Activated T-helper 1 cell treated with anti-CD3 and anti-CD28 coated beads, Interleukin-2, amount 50 U/mL, for 16 hours (primary cell): ENCODE data around the gene LIFR.

Experiments
- DNase-seq, 2 donors: peaks; one replicate each; pipeline ENCODE4 v3.0.0-alpha.2; 2020; ENCODE audit warnings: low read depth in 1 of 2, low spot score in 1 of 2

Gene LIFR

DNA sequence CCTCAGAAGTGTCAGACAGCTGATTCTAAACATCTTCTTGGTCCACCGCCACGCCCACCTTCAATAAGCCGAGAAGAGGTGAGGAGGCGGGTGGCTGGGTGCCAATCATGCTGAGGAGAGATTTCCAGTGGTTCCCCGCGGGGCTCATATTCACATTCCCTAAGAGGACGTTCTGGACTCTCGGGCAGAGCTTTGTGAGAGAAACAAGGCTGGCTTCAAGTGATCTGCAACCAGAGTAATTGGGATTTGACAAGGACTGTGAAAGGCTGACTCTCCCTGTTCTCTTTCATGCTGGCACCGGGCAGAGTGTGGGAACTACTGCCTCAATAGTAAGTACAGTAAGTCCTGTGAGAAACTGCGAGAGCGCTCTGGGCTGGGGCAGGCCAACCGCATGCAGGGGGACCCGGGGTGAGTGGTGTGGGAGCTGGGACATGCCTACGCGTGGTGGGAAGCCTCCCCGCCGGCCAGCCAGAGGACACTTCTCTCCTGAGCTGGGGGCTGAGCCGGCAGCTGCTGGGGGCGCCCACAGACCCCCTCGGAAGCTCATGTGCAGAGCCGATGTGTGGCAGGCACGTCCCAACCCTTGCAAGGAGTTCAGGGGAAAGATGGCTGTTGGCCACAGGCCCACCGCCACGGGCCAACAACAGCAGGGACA, 110.9 kb downstream of the LIFR start:
- DNase-seq, result no peak

DNA sequence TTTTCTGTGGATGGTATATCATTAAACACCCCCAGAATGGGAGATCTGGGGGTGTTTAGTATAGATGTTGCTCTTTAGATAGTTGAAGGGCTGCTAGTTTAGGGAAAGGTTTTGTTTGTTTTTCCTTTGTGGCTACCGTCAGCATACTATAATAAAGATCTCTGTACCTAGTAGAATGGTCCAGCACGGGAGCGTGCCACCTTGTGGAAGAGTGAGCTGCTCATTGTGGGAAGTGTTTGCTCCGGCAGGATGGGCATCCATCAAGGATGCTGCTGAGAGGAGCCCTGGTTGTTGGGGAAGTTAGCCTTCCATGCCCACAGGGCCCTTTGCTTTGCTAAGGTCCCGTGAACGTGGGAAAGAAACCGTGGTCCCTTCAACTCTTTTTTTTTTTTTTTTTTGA, 113.1 kb downstream of the LIFR start:
- DNase-seq, result no peak

DNA sequence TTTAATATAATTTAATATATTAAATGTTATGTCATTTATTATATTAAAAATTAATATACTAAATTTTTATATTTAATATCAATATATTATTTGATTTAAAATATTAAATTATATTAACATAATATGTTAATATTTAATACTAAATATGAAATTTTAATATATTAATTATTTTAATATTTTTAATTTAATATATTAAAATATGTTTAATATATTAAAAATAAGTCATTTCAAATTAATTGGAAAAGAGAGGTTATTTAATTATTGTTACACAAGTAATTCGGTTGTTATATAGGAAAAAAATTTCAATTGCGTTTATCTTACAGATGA, 114.2 kb downstream of the LIFR start:
- DNase-seq, result no peak

DNA sequence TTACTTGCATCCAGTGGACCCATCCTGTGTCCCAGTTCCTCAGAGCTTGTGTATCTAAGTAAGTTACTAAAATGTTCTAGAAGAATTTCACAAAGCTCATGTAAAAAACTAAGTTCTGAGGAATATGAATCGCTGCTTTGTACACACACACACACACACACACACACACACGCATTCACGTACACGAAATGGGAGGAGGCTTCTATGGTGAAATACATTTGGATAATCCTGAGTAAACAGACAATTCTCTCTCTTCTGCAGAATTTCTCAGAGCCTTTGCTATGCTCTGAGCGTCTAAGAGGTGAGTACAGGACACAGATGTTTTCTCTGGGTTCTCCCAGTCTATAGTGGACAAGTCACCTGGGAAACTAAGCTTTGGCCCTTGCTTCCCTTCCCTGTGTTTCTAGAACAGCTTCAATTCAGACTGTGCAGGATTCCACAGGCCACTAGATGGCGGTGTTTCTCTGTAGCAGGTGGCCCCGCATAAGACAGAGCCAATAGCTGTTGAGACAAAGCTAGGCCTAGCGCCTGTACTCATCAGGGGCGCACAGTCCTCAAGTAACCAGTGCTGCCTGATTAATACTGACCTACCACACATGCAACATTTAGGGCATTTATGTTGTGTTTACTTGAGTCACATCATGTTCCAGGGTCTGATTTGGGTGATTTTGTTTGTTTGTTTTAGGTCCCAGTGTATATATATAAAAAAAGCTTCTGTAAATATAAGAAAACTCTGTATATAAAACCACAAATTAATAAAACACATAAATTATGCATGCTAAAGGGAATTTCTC, 114.8 kb downstream of the LIFR start:
- peak; percentile 55 to 63 for DNase-seq

DNA sequence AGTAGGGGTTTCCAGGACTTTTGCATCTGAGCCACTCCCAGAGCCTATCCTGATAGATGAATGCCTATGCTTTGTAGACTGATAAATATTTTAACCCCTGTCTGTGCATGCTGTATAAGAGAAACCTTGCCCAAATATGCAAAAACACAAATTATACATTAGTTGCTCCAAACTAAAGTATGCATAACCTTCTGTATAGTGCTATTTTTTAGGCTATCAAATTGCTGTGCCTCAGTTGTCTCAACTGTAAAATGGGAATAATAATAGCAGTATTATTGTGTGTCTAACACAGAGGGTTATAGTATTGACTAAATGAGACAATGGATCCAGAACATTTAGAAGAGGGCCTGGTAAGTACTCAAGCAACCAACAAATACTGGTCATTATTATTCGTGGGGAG, 117.7 kb downstream of the LIFR start:
- no peak for DNase-seq

DNA sequence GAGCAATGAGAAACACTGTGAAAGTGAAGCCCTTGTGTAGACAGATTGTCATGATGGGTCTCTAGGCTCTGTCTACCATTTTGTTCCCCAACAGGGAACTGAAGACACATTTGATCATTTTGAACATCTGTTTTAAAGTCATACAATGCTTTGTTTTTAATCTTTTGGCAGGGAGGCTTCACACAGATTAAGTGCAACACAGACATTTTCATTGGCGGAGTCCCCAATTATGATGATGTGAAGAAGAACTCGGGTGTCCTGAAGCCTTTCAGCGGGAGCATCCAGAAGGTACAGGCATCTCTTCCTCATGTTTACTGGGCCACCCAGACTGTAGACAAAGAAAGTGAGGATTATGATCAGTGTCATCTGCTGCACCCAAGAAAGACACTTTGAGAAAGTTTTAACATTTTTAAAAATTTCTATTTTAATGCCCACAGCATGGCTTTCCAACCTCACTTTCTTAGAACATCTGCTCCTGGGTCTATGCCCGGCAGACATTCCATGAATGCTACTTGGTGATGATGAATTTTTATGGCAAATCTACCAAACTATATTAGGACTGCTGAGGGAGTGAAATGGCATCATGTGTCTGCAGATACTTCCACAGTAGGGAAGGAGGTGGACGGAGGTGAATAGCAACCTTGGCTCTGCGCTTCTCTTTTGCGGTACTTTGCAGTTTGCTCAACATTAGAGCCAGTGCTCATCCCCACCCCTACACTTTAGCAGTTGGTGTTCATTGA, 121.3 kb downstream of the LIFR start:
- no peak for DNase-seq

DNA sequence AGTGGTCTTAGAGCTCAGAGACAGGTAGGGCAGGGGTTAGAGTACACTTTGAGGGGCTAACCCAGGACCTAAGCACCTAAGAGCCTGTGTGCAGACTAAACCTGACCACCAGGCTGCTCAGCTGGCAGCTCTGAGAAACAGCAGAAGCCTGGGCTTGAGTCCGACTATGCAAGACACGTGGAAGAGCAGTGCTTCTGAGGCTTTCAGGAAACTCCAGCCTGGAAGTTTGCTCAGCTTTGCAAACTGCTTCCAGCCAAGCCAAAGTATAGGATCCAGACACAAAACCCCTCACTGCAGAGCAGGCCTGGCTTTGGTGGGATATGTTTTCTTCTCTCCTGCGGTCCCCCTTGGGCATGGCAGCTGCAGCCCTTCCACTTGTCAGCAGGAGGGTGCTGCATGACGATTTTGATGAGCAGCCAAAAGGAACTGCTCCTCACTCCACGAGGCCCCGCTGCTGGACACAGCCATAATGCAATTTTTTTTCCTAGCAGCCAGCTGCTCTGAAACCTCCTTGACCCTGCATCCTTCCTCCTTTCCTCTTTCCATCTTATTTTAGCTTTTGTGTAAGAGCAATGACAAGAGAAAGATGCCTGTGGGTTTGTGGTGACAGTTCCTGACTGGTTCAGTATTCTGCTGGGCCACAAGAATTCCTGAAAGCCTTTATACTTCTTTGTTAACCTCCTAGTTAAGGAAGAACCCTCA, 123.1 kb downstream of the LIFR start:
- no peak for DNase-seq

DNA sequence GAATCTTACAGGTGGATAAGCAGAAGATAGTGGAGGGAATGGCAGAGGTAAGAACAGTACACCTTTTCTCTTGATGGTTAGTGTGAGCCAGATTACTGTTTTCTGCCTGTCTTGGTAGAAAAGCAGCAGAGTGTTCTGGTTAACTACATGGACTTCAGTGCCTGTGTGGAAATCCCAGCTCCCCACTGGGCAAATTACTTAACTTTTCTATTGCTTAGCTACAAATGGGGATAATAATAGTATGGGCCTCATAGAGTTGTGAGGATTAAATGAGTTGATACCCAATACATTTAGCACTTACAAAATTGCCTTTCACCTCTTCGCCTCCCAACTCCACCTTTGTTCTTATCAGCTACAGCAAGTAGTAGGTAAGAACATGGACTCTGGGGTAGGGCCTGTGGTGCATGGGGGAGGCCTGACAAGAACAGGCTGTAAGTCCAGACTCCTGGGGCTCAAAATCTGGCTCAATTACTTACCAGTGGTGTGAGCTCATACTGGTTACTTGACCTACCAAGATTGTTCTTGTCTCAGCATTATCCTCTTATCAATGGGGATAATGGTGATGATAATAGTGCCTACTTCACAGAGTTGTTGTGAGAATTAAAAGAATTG, 125.1 kb downstream of the LIFR start:
- no peak for DNase-seq

DNA sequence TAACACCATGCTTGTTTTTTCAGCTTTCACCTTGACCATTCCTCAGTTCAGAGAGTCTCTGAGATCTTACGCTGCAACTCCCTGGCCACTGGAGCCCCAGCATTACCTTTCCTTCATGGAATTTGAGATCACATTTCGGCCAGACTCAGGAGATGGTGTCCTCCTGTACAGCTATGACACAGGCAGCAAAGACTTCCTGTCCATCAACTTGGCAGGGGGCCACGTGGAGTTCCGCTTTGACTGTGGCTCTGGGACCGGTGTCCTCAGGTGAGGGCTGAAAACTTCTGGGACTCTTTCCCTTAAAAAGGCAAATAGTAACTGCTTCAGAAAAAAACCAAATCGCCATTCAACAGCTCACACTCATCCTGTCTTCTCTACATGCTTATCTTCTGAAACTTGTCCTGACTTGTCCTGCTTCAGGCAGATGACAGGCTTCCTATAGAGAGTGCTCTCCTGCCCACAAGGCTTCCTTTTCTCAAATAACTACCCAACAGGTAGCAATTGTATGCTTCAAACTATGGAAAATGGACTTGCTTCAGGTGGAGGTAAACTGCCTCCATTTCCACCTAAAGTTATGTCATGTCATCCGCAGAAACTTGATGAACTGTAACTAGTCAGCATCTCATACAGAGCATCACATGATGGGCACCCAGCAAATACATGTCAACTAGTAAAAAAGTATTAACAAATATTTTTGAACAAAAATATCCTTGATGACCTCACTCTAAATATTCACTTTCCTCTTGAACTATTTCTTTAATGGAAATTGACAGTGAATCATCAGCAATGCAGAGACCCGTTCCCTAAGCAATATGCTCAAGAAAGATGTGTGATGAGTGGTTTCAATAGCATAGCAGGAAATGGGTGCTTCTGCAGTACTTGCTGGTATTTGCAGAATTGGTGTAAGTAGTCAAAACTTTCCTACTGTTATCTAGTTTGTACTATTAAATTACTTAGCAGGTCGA, 129.2 kb downstream of the LIFR start:
- DNase-seq, result no peak

DNA sequence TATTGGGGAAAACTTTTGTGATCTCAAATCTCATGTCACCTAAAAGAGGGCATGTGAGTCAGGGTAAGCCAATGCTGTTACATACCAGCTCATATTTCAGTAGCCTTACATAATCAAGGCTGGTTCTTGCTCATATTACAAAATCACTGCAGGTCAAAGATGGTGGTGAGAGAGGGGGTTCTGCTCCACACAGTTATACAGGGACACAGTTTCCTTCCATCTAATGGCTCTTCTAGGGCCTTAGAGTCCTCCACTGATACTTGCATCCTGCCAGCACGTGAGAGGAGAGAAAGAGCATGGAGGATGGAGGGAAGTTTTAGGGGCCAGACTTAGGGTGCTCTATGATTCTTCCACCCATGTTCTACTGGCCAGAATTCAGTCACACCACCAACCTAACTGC, 130.0 kb downstream of the LIFR start:
- DNase-seq, result no peak
